Measurements from ENCODE around the gene KCNH5.
"Not testable (repeated sequence)": the region's sequence is repeated elsewhere in the genome, so short reads cannot be mapped to it uniquely, and the experiment has no call there.

KCNH5 gene

GRCh38 chr14:62894736-62895135, 150.5 kb downstream of the KCNH5 start:
- no peak for DNase-seq (ENCODE audit: low read depth in 3 of 3, low spot score in 1 of 3)

DNA sequence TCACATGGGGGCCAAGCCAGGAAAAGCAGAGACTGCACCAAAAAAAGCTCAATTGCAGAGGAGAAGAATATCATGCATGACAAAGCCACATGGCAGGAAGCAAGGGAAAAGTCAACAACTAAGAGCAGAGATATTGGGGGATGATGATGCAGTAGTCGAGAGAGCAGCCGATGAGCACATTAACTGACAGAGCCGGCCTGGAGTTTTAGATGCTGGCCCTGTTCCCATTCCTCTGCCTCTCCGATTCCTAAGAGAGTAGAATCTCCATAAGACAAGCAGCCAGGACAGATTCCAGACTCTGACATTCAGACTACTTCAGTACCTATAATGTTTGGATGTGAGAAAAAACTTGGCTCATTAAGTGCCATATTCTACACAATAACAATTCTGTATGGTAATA, 155.9 kb downstream of the KCNH5 start:
- DNase-seq (ENCODE audit: low read depth in 3 of 3, low spot score in 1 of 3): no peak

DNA sequence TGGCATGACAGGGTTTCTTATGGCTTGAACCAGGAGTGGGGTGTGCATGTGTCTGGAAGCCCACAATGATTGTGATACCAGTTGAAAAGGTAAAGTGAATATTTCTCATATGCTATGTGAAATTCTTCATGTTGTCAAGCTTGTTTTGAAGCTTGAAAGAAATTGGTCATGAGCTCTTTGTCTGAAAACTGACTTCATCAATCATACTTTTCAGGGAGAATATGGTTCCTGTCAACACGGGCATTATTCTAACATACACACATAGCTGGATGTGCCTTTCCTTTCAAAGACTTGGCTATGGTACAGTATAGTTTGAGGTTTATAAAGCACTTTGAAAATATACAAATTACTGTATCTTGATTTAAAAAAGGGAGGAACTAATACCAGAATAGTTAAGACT, 158.8 kb downstream of the KCNH5 start:
- DNase-seq (ENCODE audit: low read depth in 3 of 3, low spot score in 1 of 3): no peak

DNA sequence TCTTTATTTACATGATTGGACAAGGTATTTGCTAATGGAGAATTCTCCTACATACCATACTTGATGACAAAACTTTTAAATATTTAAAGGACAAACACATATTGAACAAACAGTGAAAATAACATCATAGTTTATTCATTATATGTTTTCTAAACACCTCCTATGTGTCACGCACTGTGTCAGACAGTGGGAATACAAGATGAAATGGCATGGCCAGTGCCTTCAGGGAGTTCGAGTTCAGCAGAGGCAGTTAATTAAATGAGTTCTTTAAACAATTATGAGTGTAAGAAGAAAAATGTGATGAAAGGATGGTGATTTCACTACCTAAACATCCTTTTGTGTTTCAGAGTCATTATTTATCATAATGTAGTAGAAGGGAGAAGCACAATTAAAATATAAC, 159.8 kb downstream of the KCNH5 start:
- no peak for DNase-seq (ENCODE audit: low read depth in 3 of 3, low spot score in 1 of 3)

DNA sequence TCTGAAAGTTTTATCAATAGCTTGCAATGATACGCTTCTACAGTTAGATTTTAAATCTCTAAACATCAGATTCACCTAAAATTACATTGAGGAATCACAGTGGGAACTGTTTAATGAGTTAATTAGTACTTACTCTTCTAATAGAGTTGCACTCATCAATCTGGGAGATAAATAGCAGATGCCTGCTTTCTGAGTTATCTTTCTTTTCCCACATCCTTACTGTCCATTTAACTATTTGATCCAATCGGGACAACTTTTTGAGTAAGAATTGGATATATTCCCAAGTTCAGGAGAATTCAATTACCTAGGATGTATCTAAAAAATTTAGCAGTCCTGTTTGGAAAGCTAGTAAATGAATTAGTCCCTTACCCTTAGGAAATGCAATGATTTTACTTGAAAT, 162.3 kb downstream of the KCNH5 start:
- DNase-seq (ENCODE audit: low read depth in 3 of 3, low spot score in 1 of 3): no peak

DNA sequence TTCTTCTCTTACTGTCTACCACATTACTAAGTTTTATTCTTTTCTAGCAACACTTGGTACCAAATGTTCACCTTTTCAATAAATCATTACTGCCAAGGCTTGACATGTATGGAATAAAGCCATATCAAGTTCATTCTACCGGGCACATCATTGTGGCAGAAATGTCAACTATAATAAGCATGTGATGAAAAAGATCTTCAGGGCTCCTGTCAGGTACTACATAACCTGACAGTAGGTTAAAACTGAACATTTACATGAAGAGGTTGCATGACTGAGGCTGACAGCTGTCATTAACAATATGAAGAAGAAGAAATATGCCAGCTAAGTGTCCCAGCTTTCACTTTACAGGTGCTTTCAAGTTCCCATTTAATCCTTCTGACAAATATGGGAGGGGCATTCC, 178.9 kb downstream of the KCNH5 start:
- DNase-seq (ENCODE audit: low read depth in 3 of 3, low spot score in 1 of 3): no peak

- no peak for DNase-seq (ENCODE audit: low read depth in 3 of 3, low spot score in 1 of 3)
Observed at GRCh38 chr14:62864588-62864987, 180.7 kb downstream of the KCNH5 start.

- not testable (repeated sequence) for DNase-seq (ENCODE audit: low read depth in 3 of 3, low spot score in 1 of 3)
Observed at GRCh38 chr14:62858011-62858410, 187.2 kb downstream of the KCNH5 start.

DNA sequence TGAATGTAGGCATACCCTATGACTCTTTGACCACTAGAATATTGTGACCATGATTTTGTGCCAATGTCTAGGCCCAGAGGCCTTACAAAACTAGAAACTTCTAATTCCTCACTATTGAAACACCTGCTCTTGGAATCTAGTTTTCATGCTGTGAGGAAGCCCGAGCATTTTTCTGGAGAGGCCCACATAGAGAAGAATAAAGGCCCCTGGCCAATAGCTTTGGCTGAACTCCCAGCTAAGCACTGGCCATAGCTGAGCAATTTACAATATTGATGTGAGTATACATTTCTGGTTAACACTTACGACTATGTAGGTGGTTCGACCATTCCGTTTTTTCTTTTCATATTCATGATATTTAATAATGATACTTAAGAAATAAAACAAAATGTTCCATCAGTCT, 190.3 kb downstream of the KCNH5 start:
- DNase-seq (ENCODE audit: low read depth in 3 of 3, low spot score in 1 of 3): no peak

DNA sequence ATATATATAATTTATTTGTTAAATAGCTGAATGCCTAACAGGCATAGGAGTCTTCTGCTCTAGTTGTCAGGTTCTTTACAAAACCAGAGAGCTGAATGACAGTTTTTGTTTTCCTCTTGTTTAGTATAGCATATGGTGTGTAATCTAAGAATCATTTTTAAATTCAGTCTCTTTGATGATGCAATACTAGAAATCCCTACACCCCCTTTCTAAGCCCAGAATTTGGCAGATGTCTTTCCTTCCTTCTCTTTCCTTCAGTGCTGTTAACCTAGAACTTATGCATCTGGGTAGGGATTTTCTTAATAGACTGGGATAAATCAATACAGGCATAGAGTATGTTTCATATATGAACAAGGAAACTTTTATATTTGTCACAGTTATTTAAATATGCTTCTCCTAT, 198.1 kb downstream of the KCNH5 start:
- no peak for DNase-seq (ENCODE audit: low read depth in 3 of 3, low spot score in 1 of 3)

GRCh38 chr14:62844546-62844945, 200.7 kb downstream of the KCNH5 start:
- no peak for DNase-seq (ENCODE audit: low read depth in 3 of 3, low spot score in 1 of 3)

DNA sequence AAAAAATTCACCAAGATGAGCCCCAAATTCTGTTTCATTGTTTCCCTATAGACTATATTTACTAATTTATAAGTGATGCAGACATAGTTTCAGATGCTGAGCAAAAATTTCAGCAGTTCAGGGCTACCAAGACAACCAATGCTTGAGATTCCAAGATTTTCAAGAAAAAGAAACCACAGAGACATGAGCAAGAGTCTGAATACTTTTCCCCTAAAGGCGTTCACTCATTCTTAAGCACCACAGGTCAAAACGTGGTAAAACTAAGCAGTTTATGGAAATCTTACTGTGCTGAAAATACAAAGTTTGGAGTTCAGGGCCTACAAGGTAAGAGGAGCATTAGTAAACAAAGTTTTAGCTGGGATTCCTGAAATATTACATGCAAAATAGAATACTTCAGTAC, 221.2 kb downstream of the KCNH5 start:
- DNase-seq (ENCODE audit: low read depth in 3 of 3, low spot score in 1 of 3): no peak

DNA sequence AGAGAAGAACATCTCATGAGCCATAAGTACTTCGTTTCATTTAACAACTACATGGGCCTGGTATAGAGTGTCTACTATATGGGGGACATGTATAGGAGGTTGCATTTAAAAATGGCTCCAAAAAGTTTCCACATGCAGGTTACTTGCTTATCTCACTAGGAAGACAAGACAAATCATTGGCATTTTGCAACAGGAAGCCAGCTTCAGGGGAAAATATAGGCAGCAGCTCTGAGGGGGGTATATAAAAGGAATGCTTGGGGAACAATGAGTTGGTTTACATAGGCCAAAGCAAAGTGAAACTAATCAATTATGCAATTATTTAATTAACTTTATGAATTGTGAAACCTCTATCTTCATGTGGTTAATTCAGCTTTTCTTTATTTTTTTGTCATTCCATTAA, 225.3 kb downstream of the KCNH5 start:
- no peak for DNase-seq (ENCODE audit: low read depth in 3 of 3, low spot score in 1 of 3)

- no peak for DNase-seq (ENCODE audit: low read depth in 3 of 3, low spot score in 1 of 3)
Observed at GRCh38 chr14:62807636-62808035, 237.6 kb downstream of the KCNH5 start.

DNA sequence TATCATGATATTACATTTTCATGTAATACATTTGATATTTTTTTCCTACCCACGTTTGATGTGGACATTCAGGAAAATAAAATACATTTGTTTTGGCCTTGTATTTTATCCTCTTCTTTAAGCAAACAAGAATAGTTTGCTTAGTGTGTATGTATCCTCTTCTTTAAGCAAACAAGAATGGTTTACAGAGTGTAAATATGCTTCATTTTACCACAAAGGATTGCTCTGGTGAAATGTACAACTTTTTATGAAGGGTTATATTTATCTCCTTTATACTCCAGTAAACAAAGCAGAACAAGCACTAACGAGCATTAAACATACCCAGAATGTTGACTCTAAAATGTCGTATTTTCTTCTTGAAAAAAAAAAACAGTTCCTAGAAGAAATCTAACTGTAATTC, 244.7 kb downstream of the KCNH5 start:
- no peak for DNase-seq (ENCODE audit: low read depth in 3 of 3, low spot score in 1 of 3)

DNA sequence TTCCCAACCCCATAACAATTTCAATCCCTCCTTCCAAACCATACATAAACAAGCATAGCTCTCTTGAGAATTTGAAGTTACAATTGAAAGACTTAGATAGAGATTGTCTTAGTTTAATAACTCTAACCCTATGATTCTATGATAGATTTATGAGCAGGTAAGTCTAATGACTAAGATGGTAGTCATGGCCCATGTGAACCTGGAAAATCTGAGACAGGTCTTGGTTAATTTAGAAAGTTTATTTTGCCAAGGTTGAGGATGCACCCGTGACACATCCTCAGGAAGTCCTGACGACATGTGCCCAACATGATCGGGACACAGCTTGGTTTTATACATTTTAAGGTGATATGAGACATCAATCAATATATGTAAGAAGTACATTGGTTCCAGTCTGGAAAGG, 248.8 kb downstream of the KCNH5 start:
- DNase-seq (ENCODE audit: low read depth in 3 of 3, low spot score in 1 of 3): no peak

DNA sequence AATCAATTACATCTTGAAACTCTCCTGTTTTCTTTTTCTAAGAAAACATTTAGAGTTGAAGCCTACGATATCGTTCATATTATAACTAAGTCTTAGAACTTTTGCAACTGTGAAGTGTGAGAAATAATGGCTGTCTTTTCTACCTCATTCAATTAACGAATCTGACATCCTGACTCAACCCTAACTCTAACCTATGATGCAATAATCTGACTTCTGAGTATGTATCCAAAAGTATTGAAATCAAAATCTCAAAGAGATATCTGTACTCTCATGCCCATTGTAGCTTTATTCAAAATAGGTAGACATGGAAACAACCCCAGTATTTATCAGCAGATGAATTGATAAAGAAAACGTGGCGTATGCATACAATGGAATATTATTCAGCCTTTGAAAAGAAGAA, 252.7 kb downstream of the KCNH5 start:
- no peak for DNase-seq (ENCODE audit: low read depth in 3 of 3, low spot score in 1 of 3)

DNA sequence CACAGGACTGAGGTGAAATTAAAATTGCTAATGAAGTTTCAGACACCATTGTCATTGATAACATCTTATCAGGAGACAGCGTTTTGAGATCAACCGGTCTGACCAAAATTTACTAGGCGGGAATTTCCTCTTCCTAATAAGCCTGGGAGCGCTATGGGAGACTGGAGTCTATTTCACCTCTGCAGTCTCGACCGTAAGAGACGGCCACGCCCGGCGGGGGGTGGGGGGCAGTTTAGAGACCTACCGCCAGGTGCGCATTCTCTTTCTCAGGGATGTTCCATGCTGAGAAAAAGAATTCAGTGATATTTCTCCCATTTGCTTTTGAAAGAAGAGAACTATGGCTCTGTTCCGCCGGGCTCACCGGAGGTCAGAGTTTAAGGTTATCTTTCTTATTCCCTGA, 263.9 kb downstream of the KCNH5 start:
- not testable (repeated sequence) for DNase-seq (ENCODE audit: low read depth in 3 of 3, low spot score in 1 of 3)

DNA sequence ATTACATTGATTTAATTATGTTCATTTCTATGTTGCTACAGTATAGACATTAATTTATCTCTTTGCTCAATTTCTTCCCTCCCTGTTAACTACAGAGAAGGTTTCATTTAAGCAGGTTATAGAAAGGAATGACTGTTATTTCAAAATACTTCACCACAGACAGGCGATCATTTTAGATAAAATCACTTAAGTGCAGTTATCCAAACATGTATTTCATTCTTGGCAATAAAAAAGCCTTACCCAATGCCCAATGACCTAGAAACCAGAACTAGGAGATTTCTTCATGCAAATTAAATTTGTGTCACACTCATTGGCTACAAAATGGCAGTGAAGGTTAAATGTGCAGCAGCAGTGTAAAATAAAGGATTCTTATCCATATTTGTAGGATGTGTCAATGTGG, 266.4 kb downstream of the KCNH5 start:
- no peak for DNase-seq (ENCODE audit: low read depth in 3 of 3, low spot score in 1 of 3)

- no peak for DNase-seq (ENCODE audit: low read depth in 3 of 3, low spot score in 1 of 3)
Observed at GRCh38 chr14:62778310-62778709, 266.9 kb downstream of the KCNH5 start.

GRCh38 chr14:62777510-62777909, 267.7 kb downstream of the KCNH5 start:
- no peak for DNase-seq (ENCODE audit: low read depth in 3 of 3, low spot score in 1 of 3)

- DNase-seq (ENCODE audit: low read depth in 3 of 3, low spot score in 1 of 3): no peak
Observed at GRCh38 chr14:62776300-62776699, 269.0 kb downstream of the KCNH5 start.

DNA sequence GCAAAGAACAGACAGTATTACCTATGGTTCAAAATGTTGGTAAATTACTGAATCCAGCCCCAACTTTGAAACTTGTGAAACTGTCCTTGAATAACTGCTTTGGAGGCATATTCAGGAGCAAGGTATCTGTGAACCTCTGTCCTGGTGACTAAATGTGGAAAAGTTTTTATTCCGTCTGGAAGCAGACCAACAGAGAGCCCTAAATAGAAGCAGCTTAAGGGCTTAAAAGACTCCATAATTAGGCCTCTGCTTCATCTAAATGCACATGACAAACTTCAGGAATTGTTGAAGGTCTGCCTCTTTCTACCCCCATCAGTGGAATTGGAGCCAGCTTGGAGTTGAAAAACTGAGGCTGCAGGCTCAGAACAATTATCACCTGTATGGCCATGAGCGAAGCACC, 276.5 kb downstream of the KCNH5 start:
- DNase-seq (ENCODE audit: low read depth in 3 of 3, low spot score in 1 of 3): no peak

DNA sequence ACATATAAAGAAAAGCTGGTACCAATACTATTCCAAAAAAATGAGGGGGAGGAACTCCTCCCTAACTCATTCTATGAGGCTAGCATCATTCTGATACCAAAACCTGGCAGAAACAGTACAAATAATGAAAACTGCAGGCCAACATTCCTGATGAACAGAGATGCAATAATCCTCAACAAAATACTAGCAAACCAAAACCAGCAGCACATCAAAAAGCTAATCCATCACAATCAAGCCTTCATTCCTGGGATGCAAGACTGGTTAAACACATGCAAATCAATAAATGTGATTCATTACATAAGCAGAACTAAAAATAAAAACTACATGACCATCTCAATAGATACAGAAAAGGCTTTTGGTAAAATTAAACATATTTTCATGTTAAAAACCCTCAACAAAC, 281.3 kb downstream of the KCNH5 start:
- no peak for DNase-seq (ENCODE audit: low read depth in 3 of 3, low spot score in 1 of 3)

Data from stimulated activated CD4-positive, alpha-beta T cell treated with anti-CD3 and anti-CD28 coated beads, TNF-alpha, amount 100 ng/mL, for 1 hour (primary cell).